ENCODE data around the gene PDE1C.

DNA sequence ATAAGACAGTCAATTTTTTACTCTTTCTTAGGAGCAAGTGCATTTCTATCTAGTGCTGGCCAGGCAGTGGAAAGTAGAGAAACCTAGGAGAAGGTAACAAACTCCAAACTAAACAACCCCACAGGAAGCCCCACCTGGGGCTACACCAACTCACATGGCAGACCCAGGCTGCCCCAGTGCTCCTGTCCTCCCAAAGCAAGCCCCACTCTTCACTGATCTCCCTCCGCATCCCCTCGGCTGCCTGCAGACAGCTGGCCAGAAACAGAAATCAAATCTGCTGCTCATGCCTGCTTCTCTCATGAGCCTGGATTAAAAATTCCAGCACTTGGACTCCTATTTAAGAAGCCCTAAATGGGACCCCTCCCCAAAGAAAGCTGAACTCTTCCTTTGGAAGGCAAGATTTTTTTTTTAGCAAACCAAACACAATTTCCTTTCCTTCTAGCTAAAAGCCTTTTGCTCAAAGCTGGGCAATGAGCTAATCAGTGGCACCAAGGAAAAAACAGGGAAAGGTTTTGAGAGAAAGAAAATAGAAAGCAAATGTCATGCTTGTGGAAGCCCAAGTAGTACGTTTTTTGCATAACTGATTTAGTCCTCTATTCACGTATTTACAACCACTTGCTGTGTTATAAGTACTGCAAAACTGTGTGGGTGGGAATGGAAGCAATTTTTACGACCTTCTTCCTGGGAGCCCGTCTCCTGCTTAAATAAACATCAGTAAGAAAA lies 10.8 kb downstream of the PDE1C start:
- TF ChIP-seq, protein P1, sequence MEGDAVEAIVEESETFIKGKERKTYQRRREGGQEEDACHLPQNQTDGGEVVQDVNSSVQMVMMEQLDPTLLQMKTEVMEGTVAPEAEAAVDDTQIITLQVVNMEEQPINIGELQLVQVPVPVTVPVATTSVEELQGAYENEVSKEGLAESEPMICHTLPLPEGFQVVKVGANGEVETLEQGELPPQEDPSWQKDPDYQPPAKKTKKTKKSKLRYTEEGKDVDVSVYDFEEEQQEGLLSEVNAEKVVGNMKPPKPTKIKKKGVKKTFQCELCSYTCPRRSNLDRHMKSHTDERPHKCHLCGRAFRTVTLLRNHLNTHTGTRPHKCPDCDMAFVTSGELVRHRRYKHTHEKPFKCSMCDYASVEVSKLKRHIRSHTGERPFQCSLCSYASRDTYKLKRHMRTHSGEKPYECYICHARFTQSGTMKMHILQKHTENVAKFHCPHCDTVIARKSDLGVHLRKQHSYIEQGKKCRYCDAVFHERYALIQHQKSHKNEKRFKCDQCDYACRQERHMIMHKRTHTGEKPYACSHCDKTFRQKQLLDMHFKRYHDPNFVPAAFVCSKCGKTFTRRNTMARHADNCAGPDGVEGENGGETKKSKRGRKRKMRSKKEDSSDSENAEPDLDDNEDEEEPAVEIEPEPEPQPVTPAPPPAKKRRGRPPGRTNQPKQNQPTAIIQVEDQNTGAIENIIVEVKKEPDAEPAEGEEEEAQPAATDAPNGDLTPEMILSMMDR (IDR thresholded peaks at IDR 0.05), result no peak
- TF ChIP-seq EZH2 (IDR thresholded peaks at IDR 0.05; ENCODE audit: borderline replicate concordance, insufficient read depth, low read depth, low read length, poor library complexity, severe bottlenecking), result no peak
